H1 (cell line): ENCODE data around the gene LRRFIP1. TPM values are rescaled to one million over a fixed set of nuclear protein-coding genes. Genes with fewer than 3 reads are reported as not detected.

Experiments used
- GABPA ChIP-seq: IDR thresholded peaks from 2 replicates; pipeline ENCODE4 v1.6.1; 2011; ENCODE audit warnings: mild to moderate bottlenecking, low read length, moderate library complexity, borderline replicate concordance; ENCODE audit not compliant: insufficient read depth
- SIRT6 ChIP-seq: IDR thresholded peaks from one replicate; pipeline ENCODE4 v1.7.1; 2012; ENCODE audit warnings: low read length, inconsistent platforms
- SIX5 ChIP-seq: IDR thresholded peaks from 2 replicates; pipeline ENCODE4 v1.6.1; 2011; ENCODE audit warnings: mild to moderate bottlenecking, low read depth, low read length
- polyA plus RNA-seq, 7 experiments: library from polyadenylated mRNA; depleted of rRNA in 3 of 7; stranded (reverse) in 5 of 7; unstranded in 2 of 7; fragments of >200 nt in 5 of 7; fragments of 200-250 nt in 2 of 7; gene quantifications; 1 replicate in 5 of 7; 2 replicates in 1 of 7; 4 replicates in 1 of 7; pipeline versions ENCODE4 v1.2.1 to v1.2.3, GENCODE V29; 2011 to 2013; ENCODE audit warnings: missing spikeins in 2 of 7, mixed read lengths in 2 of 7
- total RNA-seq: library from RNA; stranded (reverse); fragmentation: NEBNext Ultra II Directional; extraction: Animal tissue kit (Norgen Biotek cat#: 25700); gene quantifications from 2 replicates; pipeline ENCODE4 v1.2.1, GENCODE V29; 2021
- TF ChIP-seq, protein P1 (sequence below), 3 experiments: IDR thresholded peaks; 1 replicate in 2 of 3; 2 replicates in 1 of 3; pipeline versions ENCODE4 v1.5.1 to v1.6.1; 2011; ENCODE audit warnings: low read length in 3 of 3, mild to moderate bottlenecking in 3 of 3, inconsistent platforms in 2 of 3, low read depth in 1 of 3, moderate library complexity in 1 of 3; ENCODE audit not compliant: insufficient read depth in 1 of 3; ENCODE audit errors: control extremely low read depth in 1 of 3
- TF ChIP-seq, protein P2 (sequence below): IDR thresholded peaks from 2 replicates; pipeline ENCODE4 v1.6.1; 2011; ENCODE audit warnings: low read length, improper control_type of control experiment

Gene LRRFIP1
- total and polyA plus RNA-seq, 2 of the 8 experiments (the other 6 are each of a cell fraction or from before 2014, with no cell fraction given) = 12.1 to 75.8 TPM

DNA sequence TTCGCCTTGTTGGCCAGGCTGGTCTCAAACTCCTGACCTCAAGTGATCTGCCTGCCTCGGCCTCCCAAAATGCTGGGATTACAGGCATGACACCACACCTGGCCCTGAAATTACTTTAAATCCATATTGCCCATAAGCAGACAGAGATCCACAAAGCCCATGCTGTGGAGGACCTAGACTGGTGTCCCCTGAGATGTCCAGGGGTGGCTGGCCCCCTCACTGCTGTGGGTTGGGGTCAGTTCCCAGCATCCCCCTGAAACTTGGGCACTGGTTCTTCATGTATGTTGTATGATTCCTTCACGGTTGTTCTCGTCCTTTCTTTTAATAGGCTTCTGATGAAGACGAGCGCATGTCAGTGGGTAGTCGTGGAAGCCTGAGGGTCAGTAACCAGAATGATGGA lies 93.1 kb downstream of the LRRFIP1 start (continued):
- TF ChIP-seq, protein P1, sequence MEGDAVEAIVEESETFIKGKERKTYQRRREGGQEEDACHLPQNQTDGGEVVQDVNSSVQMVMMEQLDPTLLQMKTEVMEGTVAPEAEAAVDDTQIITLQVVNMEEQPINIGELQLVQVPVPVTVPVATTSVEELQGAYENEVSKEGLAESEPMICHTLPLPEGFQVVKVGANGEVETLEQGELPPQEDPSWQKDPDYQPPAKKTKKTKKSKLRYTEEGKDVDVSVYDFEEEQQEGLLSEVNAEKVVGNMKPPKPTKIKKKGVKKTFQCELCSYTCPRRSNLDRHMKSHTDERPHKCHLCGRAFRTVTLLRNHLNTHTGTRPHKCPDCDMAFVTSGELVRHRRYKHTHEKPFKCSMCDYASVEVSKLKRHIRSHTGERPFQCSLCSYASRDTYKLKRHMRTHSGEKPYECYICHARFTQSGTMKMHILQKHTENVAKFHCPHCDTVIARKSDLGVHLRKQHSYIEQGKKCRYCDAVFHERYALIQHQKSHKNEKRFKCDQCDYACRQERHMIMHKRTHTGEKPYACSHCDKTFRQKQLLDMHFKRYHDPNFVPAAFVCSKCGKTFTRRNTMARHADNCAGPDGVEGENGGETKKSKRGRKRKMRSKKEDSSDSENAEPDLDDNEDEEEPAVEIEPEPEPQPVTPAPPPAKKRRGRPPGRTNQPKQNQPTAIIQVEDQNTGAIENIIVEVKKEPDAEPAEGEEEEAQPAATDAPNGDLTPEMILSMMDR (IDR thresholded peaks at IDR 0.05; ENCODE audit: control extremely low read depth in 1 of 3, insufficient read depth in 1 of 3, low read depth in 1 of 3, low read length in 3 of 3) = no peak
- no peak for TF ChIP-seq SIX5
- TF ChIP-seq SIRT6 = no peak
- TF ChIP-seq GABPA = no peak
- TF ChIP-seq, protein P2, sequence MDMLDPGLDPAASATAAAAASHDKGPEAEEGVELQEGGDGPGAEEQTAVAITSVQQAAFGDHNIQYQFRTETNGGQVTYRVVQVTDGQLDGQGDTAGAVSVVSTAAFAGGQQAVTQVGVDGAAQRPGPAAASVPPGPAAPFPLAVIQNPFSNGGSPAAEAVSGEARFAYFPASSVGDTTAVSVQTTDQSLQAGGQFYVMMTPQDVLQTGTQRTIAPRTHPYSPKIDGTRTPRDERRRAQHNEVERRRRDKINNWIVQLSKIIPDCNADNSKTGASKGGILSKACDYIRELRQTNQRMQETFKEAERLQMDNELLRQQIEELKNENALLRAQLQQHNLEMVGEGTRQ = no peak
